RPMI8226 (cell line): ENCODE results near the gene FBLN5.
"Not testable (repeated sequence)": the region's sequence is repeated elsewhere in the genome, so short reads cannot be mapped to it uniquely, and the experiment has no call there.

Experiments used
- DNase-seq: peaks from one replicate; pipeline ENCODE4 v3.0.0-alpha.2; 2015

The FBLN5 gene

DNA sequence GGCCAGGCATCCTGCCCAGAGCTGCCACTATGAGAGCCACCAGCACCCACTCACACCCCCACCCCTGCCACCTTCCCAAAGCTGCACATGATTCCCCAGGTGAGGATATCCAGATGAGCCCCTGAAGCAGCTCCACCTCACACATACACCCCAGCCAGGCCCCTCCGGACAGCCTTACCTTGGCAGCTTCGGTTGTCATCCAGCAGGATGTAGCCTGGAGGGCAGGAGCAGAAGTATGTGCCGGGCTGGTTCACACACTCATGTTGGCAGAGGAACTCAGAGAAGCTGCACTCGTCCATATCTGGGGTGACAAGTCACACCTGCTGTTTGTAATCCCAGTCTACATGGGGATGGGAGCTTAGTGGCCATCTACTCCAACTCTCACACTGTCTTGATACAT, 64.7 kb downstream of the FBLN5 start:
- no peak for DNase-seq

DNA sequence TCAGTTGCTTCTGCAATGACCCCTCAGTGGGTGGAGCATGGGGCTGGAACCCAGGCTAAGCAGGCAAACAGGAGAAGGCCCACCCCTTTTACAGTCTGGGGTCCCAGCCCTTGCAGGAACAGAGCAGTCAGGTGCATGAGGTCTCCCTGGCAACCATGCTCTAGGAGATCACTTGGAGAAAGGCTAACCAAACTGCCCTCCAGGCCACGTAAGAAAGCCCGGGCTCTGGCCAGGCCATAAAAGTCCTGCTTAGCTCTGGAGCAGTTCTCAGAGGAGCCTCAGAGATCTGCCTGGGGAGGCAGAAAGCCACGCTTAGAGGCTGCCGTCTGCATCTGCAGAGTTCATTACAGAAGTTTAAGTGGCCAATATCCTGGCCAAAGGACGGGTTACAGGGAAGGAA, 65.1 kb downstream of the FBLN5 start:
- DNase-seq = no peak

DNA sequence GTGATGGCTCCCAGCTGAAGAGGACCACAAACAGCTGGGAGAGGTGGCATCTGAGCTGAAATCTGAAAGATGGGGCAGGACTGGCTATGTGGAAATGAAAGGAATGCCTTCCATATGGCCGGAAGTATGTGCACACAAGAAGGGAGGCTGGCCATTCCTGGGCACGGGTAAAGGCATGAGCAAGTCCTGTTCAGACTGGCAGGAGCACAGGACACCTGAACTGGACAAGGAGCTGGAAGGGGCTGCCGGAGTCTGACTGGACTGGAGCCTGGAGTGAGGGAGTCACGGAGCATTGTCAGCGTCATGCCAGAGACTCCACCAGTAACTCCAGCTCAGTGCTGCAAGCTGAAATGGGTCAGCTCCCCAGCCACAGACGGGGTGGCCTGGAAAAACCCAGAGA, 68.3 kb downstream of the FBLN5 start:
- no peak for DNase-seq

DNA sequence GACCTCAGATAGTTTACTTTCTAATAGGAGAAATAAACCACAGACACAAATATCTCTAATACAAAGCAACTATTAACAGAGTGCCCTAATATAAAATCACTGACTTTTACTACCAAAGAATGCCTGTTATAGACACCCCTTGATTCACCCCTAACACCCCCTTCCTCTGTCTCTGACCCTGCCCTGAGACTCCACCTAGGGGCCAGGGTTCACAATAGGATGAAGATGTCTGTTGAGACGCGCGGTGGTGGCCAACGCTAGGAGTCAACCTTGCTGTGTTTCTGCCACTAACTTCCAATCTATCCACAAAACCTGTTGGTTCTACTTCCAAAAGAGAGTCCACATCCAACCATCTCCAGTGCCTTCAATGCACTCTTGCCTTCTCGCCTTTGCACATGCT, 69.2 kb downstream of the FBLN5 start:
- no peak for DNase-seq

DNA sequence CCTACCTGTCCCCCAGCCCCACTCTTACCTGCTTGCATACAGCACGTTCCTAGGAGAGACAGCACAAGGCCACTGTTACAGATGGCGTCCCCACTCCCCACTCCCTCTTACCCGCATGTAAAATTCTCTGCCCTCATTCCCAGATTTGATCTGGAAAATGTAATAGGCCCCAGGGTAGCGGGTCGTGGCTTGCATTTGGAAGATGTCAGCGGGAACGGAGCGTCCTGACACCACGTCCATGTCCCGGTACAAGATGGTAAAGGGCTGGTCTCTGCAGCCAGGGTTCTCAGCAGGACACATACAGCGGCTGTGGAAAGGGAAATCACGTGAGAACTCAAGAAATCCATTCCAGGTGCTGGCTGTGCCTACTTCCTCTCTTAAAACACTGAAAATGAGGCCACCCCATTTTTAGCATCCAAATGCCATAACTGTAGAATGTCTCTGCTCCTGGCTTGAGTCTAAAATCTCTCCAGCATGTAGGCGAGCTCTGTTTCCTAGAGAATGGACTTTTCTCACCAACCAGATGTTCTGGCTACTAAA, 70.0 kb downstream of the FBLN5 start:
- DNase-seq = no peak

DNA sequence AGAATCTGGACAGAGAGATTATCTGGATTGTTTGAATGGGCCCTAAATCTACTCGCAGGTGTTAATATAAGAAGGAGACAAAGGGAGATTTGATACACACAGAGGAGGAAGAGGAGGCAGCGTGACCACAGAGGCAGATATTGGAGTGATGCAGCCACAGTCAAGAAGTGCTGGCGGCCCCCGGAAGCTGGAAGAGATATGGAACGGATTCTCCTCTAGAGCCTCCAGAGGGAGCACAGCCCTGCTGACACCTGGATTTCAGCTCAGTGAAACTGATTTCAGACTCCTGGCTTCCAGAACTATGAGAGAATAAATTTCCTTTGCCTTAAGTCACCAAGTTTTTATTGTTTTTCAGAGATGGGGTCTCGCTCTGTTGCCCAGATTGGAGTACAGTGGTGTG, 71.0 kb downstream of the FBLN5 start:
- DNase-seq = no peak

DNA sequence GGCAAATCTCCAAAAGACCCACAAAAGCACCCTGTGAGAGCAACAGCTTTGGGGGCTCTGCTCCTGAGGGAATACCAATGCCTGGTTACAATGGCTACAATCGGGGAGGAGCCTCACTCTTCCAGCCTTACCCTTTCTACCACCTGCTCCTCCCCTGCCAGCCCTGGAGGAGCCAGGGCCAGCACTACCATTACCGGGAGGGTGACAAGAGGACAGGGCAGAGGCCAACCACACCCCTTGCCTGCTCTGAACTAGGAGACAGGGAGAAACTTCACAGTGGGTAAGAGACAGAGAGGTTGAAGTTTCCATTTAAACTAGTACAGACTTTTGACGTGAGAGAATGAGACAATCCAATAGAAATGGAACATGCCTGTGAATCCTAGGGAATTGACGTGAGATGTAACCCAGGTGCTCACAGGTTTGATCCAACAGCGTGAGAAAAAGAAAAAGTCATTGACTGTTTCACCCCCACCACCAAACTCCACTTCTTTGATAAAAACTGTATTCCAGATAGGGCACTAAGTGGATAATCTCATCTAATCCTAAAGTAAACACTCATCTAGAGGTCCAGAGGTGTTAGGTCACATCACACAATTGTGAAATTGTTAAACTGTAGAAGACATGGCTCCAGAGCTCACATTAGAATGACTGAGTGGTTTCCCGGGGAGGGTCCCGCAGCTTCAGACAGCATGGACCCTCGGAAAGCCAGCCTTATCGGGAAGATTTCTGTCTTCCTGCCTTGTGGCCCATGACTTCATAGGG, 71.8 kb downstream of the FBLN5 start:
- no peak for DNase-seq

DNA sequence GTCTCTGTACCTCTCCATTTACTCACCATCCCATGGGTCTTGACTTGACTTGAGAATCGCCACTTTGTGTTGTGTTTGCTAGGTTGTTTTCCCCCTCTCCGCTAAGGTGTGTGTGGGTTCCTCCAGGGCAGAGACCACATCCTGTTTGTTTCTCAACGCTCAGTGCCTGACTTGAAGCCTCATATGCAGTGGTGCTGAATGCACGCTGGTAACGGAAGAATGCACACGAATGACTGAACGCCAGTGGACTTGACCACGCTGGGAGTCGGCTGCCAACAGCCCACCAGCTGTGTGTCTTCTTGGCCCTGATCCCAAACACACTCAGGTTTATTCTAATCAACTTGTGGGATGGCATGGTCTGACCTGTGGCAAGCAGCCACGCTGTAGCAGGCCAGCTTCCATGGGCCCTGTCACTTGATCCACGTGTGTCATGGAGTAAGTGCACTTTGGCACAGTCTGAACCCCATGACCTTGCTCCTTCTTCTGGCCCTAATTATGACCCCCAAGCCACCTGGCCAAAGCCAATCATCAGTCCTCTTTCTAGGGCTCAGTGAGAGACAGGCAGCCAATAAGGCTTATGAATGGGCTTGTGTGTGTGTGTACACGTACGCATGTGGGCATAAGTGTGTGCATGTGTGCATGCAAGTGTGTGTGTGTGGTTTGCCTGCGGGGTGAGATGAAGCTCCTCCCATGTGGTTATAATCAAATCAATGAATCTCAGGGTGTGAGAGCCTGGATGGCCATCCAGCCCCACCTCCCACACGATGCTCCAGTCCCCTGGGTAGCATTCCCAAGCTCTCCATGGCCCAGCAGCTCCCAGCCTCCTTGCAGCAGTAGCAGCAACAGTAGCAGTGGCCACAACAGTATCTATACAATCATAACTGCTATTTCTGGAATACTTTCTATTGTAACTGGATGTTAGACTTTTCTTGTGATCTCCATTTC, 73.8 kb downstream of the FBLN5 start:
- DNase-seq = peak; percentile 41

DNA sequence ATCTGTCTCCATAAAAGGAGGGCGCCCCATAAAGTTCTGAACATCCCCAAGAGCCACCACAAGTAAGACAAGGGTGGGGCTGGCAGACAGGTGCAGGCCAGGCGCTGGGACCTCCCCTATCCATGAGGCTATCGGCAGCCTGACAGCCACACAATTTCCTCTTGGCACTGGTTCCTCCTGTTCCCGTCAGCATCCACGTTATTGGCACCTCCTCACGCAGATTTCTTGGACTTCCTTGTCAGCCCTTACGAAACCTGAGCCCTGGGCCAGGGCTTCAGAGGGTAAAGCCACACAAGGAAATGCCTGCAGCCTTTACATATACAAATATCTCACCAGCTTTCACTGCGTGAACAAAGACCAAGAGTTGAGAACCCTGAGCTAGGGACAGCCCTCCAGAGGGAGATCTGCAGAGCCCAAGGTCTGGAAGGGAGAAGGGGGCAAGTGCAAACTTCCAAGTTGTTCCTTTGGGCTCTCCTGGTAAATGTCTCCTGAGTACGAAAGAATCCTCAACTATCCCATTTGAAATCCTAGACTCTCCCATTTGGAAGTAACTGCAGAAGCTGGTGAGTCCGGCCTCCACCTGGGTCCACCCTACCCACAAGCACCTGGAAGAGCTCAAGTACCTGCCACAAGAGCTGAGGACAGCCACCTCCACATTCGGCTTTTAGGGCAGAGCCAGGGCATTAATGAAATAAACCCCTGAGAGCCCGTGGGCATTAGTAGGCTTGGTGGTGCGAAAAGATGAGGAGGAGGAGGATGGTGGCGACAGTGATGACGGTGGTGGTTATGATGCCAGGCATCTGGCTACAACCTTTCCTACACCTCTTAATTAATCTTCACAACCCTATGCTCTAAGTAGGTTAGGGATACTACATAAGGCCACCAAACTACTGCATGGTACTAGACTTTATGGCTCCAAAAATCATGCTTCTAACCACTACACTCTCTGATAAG, 74.7 kb downstream of the FBLN5 start:
- DNase-seq = no peak

DNA sequence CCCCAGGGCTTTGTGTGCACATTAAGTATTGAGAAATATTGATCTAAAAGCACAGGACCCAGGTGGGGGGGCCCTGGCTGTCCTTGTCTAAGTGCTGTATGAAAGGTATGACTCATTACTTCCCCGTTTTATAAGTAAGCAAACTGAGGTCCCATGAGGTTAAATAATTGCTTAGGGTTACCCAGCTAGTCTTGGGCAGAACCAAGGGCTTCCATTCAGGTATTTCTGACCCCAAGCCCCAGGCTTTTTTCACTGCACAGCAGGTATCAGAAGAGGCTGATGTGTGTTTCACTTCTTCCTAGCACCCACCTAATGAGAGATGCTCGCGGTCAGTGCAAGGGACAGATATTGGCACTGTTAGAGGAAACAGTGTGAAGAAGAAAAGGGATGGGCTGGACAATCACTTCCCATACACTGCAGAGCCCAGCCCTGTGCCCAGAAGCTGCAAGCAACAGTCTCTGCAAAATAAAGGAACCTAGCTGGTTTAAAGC, 75.4 kb downstream of the FBLN5 start:
- no peak for DNase-seq

DNA sequence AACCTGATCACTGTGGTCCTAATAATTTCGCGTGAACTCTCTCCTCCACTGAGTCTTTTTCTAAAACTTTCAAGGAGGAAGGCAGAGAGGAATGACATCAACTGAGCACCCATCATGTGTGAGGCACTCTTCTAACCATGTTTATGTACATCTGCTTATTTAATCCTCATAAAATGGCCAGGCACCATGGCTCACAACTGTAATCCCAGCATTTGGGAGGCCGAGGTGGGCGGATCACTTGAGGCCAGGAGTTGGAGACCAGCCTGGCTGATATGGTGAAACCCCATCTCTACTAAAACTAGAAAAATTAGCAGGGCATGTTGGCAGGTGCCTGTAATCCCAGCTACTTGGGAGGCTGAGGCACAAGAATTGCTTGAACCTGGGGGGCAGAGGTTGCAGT, 76.1 kb downstream of the FBLN5 start:
- DNase-seq = not testable (repeated sequence)

DNA sequence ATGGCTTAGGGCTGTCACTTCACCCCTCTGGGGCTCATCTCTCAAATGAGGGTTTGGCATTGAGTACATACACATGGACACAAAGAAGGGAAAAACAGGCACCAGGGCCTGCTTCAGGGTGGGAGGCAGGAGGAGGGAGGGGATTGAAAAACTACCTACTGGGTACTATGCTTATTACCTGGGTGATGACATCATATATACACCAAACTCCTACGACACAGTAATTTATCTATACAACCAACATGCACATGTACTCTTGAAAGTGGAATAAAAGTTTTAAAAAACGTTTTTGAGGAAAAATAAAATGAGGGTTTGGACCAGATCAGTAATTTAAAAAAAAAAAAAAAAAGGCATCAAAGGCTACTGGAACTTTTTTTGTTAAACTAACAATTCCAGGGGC, 76.6 kb downstream of the FBLN5 start:
- no peak for DNase-seq

DNA sequence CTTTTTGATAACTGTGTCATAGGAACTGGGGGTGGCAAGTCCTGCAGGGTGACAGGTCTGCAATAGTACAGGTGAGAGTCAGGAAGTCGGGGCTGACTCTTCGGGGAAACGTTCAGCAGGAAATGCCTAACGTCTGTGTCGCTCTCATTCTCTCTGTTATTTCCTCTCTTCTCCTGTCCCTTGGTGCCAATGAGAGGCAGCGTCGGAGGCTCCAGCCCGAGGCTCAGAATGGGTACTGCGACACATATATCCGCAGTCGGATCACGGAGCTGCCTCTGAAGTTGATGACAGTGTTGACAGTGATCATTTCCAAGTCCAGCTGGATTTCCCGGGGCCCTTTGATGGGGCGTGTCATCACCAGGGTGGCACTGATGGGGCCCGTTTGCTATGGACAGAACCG, 77.5 kb downstream of the FBLN5 start:
- DNase-seq = no peak

DNA sequence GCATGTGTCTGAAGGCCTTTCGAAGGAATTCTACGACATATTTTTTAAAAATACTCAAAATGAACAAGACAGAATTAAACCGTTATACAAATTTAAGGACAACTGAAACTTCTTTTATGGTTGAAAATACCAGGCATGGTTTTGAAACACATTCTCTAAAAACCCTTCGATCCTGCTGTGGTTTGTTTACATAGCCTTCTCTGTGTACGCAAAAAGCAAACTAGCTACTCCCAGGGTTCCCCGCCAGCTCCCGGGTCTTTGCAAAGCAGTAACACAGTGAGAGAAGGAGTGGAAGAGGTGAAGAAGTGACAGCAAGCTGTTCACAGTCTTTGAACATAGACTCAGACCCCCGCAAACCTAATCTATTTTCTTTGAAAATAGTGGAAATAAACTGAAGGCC, 77.9 kb downstream of the FBLN5 start:
- no peak for DNase-seq

DNA sequence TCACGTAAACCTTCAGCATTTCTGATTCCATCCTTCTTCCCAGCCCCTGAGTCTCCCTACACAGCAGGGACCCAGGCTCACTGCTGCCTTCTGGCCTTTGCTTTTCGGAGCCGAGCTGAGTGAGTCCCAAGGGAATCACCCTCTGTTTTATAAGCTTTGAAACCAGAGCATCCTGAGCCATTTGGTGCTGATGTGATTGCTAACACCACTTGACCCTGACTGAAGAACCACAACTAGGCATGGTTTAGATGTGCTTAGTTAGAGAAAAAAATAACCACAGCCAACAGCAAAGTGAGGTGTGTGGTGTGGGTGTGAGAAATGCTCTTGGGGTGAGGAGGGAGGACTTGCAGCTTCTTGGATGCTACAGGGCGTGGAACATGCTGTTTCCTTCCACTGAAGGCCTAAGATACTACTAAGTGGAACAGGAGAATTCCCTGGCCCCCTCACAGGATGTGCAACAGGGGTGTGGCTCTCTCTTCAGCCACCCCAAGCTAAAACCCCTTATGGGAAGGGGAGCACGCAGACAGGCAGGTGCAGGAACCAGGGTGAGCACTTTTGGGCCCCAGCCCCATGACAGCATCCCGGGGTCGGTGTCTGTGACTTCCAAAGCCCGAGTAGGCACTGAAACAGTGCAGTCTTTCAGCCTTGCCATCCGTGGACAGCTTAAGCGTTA, 80.0 kb downstream of the FBLN5 start, which contains the start of gene TC2N:
TSS of gene TC2N (minus strand) at position 221 of the 673 bp plus-strand sequence. CDS start 53,767 bp downstream, outside the sequence.
- DNase-seq = no peak

DNA sequence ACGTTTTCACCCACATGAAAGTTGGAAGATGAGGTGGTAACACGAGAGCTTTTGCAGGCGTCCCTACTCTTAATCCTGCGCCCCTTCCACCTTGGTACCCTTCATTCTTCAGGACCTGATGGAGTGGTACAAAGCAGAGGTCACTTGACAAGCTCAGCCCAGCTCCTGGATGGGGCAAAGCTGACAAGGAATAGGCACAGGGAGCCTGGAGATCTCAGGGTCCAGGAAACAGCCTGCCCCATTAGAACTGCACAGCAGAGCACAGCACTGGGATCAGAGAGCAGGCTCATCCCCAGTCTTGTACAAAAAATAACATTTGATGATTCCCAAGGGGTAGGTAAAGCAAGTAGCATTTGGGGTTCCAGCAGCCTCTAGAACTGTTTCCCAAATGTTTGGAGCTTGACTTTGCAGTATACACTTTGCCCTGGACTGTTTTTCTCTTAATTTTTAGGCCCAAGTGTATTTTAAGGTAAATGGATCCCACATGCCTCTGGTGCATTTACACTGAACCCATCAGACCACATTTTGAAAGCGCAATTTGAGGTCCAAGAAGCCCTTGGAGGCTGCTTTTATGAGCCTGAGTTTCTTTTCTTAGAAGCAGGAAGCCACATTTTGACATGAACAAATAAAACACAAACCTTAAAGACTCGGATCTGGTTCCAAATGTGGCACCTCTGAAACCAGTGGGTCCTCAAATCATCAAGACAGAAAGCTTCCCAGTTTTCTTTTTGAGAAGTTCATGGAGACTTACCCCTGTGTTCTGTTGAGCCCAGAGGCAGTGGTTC, 80.8 kb downstream of the FBLN5 start:
- DNase-seq = no peak

DNA sequence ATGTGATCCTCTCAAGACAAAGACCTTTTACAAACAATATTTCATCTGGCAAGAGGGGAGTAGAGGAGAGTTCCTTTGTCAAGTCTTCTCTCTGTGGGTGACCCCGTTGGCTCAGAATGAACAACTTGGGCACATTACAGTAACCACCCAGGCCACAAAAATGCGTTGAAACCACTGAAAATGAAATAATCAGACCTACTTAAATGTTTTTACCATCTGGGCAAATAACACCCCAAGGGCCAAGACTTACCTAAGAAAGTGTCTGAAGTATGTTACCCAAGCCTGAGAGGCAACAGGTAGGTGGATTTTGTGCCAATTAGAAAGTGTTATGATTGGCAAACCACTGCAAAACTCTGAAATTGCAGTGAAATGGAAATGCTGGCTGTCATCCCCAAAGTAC, 81.4 kb downstream of the FBLN5 start:
- DNase-seq = no peak

DNA sequence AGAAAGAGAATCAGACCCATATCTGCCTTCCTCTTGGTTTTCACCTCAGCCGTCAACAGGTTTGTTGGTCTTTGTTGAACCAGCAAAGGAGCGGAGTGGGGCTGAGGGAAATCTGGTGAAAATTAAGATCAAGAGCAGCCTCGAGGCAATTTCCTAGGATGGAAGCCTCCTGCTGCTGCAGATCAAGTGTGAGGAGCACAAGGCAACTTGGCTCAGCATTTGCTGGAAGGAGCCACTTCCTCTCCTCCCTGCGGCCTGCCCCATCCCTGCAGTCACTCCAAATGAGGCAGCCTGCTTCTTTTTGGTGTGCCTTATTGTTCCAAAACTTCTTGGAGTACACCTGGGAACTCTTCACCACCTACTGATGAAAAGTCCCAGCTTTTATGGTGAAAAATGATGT, 85.1 kb downstream of the FBLN5 start:
- DNase-seq = no peak

DNA sequence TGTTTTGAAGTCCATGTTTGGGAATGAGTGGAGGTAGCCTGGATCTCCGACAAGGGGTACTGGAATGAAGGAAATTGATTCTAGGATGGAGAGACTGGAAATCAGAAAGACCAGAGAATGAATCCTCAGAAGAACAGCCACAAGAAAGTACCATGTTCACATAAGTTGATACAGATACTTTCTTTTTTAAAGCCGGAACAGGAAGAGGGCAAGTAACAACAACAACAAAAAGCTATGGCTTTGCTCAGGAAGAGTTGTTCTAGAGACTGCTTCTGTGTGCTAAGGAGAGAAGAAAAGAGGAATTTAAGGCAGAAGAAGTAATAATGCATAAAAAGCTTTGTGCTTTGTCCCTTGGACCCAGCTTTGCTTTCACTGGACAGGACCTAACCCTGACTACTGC, 86.4 kb downstream of the FBLN5 start:
- no peak for DNase-seq

DNA sequence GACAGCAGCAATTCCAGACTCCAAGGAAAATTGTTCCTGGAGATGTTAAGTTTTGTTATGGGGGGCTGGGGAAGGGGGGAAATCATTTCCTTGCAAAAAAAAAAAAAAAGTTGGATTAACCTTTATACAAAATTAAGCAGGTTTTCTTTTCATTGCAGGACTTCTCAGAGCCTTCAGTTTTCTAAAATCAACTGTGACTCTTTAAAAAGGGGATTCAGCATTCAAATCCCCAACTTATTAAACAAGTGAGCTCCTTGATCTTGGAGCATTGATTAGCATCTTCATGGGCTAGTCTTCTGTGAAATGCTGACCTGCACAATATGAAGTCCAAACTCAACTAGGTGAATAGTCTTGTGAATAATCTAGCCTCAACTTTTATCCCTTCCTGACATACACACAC, 87.3 kb downstream of the FBLN5 start:
- DNase-seq = no peak
